WTC11 (cell line): ENCODE results near the gene CITED4. TPM values are rescaled to one million over a fixed set of nuclear protein-coding genes. Genes with fewer than 3 reads are reported as not detected.

Experiments
- ATAC-seq: fragments of 200-7000 bp; cut with Tn5 transposase; 2 replicates; pipeline ENCODE4 v1.10.0; 2021; ENCODE audit warnings: mild to moderate bottlenecking, moderate library complexity
- CTCF ChIA-PET: fragments of 300-600 bp; sonication (Branson Sonifier 250); formaldehyde crosslinking; loops from one replicate; lab custom pipeline; 2021; ENCODE audit warnings: antibody characterized with exemption; lab: Charles Lee
- POLR2A ChIA-PET: fragments of 350-600 bp; sonication (Branson Sonifier 250); formaldehyde crosslinking; loops from one replicate; lab custom pipeline; 2021; ENCODE audit warnings: antibody characterized with exemption; lab: Charles Lee
- DNase-seq: peaks from one replicate; pipeline ENCODE4 v3.0.0; 2021; ENCODE audit warnings: low spot score
- H3K27ac Mint-ChIP-seq: 2 replicates; pipeline ENCODE4 v1.8.0; 2021; ENCODE audit warnings: mixed read lengths
- H3K27me3 Mint-ChIP-seq: 2 replicates; pipeline ENCODE4 v1.8.0; 2021; ENCODE audit warnings: low read depth, mild to moderate bottlenecking, moderate library complexity, mixed read lengths
- H3K36me3 Mint-ChIP-seq: 2 replicates; pipeline ENCODE4 v1.8.0; 2021; ENCODE audit warnings: mixed read lengths
- H3K4me1 Mint-ChIP-seq: 2 replicates; pipeline ENCODE4 v1.8.0; 2022; ENCODE audit warnings: mixed read lengths
- H3K4me3 Mint-ChIP-seq: 2 replicates; pipeline ENCODE4 v1.8.0; 2021; ENCODE audit warnings: mild to moderate bottlenecking, moderate library complexity, mixed read lengths
- H3K9me3 Mint-ChIP-seq: 2 replicates; pipeline ENCODE4 v1.8.0; 2021; ENCODE audit warnings: mixed read lengths
- CDX4 ChIP-seq: fragments of 250-450 bp; sonication (Bioruptor Pico); IDR thresholded peaks from 2 replicates; pipeline ENCODE4 v1.9.0; 2021; ENCODE audit warnings: moderate library complexity, mild to moderate bottlenecking, inconsistent platforms, borderline replicate concordance
- CREM ChIP-seq: sonication (generic); formaldehyde crosslinking; IDR thresholded peaks from 2 replicates; pipeline ENCODE4 v1.8.1; 2022; ENCODE audit warnings: mild to moderate bottlenecking, missing genetic modification reagents, moderate library complexity
- E2F4 ChIP-seq: sonication (generic); formaldehyde crosslinking; IDR thresholded peaks from 2 replicates; pipeline ENCODE4 v1.8.1; 2022; ENCODE audit warnings: low read depth, mild to moderate bottlenecking, moderate library complexity, missing genetic modification reagents, borderline replicate concordance
- EMX1 ChIP-seq: fragments of 250-450 bp; sonication (Bioruptor Pico); IDR thresholded peaks from 2 replicates; pipeline ENCODE4 v1.8.0; 2021; ENCODE audit warnings: mild to moderate bottlenecking
- ERG ChIP-seq: fragments of 250-450 bp; sonication (Bioruptor Pico); IDR thresholded peaks from 2 replicates; pipeline ENCODE4 v1.8.0; 2021; ENCODE audit warnings: mild to moderate bottlenecking
- HMGXB4 ChIP-seq: sonication (generic); formaldehyde crosslinking; IDR thresholded peaks from 2 replicates; pipeline ENCODE4 v1.8.1; 2023; ENCODE audit warnings: mild to moderate bottlenecking, moderate library complexity, missing genetic modification reagents
- IRF2 ChIP-seq: sonication (generic); formaldehyde crosslinking; IDR thresholded peaks from 2 replicates; pipeline ENCODE4 v1.8.0; 2022; ENCODE audit warnings: low read depth, missing genetic modification reagents, borderline replicate concordance
- MYBL2 ChIP-seq: sonication (generic); formaldehyde crosslinking; IDR thresholded peaks from 2 replicates; pipeline ENCODE4 v1.8.1; 2023; ENCODE audit warnings: mild to moderate bottlenecking, moderate library complexity, missing genetic modification reagents
- NFE2L1 ChIP-seq: sonication (generic); formaldehyde crosslinking; IDR thresholded peaks from 2 replicates; pipeline ENCODE4 v1.8.1; 2023; ENCODE audit warnings: missing genetic modification reagents
- PRDM15 ChIP-seq: sonication (generic); formaldehyde crosslinking; IDR thresholded peaks from 2 replicates; pipeline ENCODE4 v1.8.0; 2022; ENCODE audit warnings: missing genetic modification reagents
- SMAD3 ChIP-seq: sonication (generic); formaldehyde crosslinking; IDR thresholded peaks from 2 replicates; pipeline ENCODE4 v1.8.0; 2022; ENCODE audit warnings: missing genetic modification reagents, mild to moderate bottlenecking, borderline replicate concordance
- STAT6 ChIP-seq: sonication (generic); formaldehyde crosslinking; conservative IDR thresholded peaks from 2 replicates; pipeline ENCODE4 v1.8.1; 2023; ENCODE audit warnings: mild to moderate bottlenecking, low read depth, missing genetic modification reagents, moderate library complexity
- TEAD4 ChIP-seq: sonication (generic); formaldehyde crosslinking; IDR thresholded peaks from 2 replicates; pipeline ENCODE4 v1.8.0; 2022; ENCODE audit warnings: mild to moderate bottlenecking, missing genetic modification reagents
- TP53 ChIP-seq: sonication (generic); formaldehyde crosslinking; IDR thresholded peaks from 2 replicates; pipeline ENCODE4 v1.8.1; 2023; ENCODE audit warnings: mild to moderate bottlenecking, missing genetic modification reagents
- USF1 ChIP-seq: sonication (generic); formaldehyde crosslinking; IDR thresholded peaks from 2 replicates; pipeline ENCODE4 v1.8.0; 2022; ENCODE audit warnings: mild to moderate bottlenecking, missing genetic modification reagents
- ZNF121 ChIP-seq: sonication (generic); formaldehyde crosslinking; IDR thresholded peaks from 2 replicates; pipeline ENCODE4 v1.8.0; 2023; ENCODE audit warnings: missing genetic modification reagents
- ZNF232 ChIP-seq: sonication (generic); formaldehyde crosslinking; IDR thresholded peaks from 2 replicates; pipeline ENCODE4 v1.8.0; 2022; ENCODE audit warnings: mild to moderate bottlenecking, missing genetic modification reagents
- ZNF396 ChIP-seq: fragments of 250-450 bp; sonication (Bioruptor Pico); IDR thresholded peaks from 2 replicates; pipeline ENCODE4 v1.8.0; 2021; ENCODE audit warnings: mild to moderate bottlenecking, moderate library complexity, borderline replicate concordance
- ZNF532 ChIP-seq: fragments of 250-450 bp; sonication (Bioruptor Pico); IDR thresholded peaks from 2 replicates; pipeline ENCODE4 v1.9.0; 2021; ENCODE audit warnings: mild to moderate bottlenecking, borderline replicate concordance
- total RNA-seq: library from RNA; stranded (reverse); gene quantifications from 3 replicates; pipeline ENCODE4 v1.2.3, GENCODE V29; 2021

CITED4 gene
- total RNA-seq, 1 experiment from 2014 or later: 24.6 TPM

- DNase-seq (no peak), ATAC-seq (no peak)
- TF ChIP-seq IRF2 (CRISPR knock-in tag) (no peak), CDX4 (no peak), ZNF532 (CRISPR knock-in tag) (no peak), SMAD3 (CRISPR knock-in tag) (no peak), CREM (CRISPR knock-in tag) (no peak), NFE2L1 (no peak), MYBL2 (no peak), EMX1 (CRISPR knock-in tag) (no peak), STAT6 (CRISPR knock-in tag) (no peak), USF1 (no peak), ZNF396 (CRISPR knock-in tag) (no peak), PRDM15 (no peak), ZNF232 (no peak), ZNF121 (no peak), TP53 (no peak), HMGXB4 (no peak), ERG (no peak), TEAD4 (CRISPR knock-in tag) (no peak), E2F4 (CRISPR knock-in tag) (no peak)
- POLR2A ChIA-PET: no interaction called here
- Mint-ChIP-seq H3K4me3 (no peak overlapping the region), H3K36me3 (peaks cover 22% of the 10 kb centered on the region), H3K27ac (no peak overlapping the region), H3K27me3 (peaks cover 12% of the 10 kb centered on the region), H3K9me3 (peaks cover 31% of the 10 kb centered on the region), H3K4me1 (no peaks in the 10 kb centered on the region)
- CTCF ChIA-PET: interaction anchor here (0.6 kb wide), 1 partner anchor 72 kb away, joined by 4 read pairs; no protein-coding TSS in a partner anchor
Measured at GRCh38 chr1:40892354-40892753, 30.2 kb upstream of the CITED4 start.
